HFFc6 (cell line): ENCODE results near the gene BCAS4. TPM values are rescaled to one million over a fixed set of nuclear protein-coding genes. Genes with fewer than 3 reads are reported as not detected.

ENCODE experiments used
- DNase-seq: peaks from one replicate; pipeline ENCODE4 v3.0.0-alpha.2; 2018
- H3K27ac Mint-ChIP-seq: 2 replicates; pipeline ENCODE4 v1.8.0; 2020; ENCODE audit warnings: mild to moderate bottlenecking, mixed read lengths
- H3K27me3 Mint-ChIP-seq: 2 replicates; pipeline ENCODE4 v1.8.0; 2021; ENCODE audit warnings: mild to moderate bottlenecking, moderate library complexity, mixed read lengths; ENCODE audit not compliant: insufficient read depth
- H3K36me3 Mint-ChIP-seq: 2 replicates; pipeline ENCODE4 v1.8.0; 2021; ENCODE audit warnings: low read depth, mixed read lengths
- H3K4me1 Mint-ChIP-seq: 2 replicates; pipeline ENCODE4 v1.8.0; 2020; ENCODE audit warnings: low read depth, mixed read lengths
- H3K4me3 Mint-ChIP-seq: 2 replicates; pipeline ENCODE4 v1.8.0; 2020; ENCODE audit warnings: mild to moderate bottlenecking, moderate library complexity, mixed read lengths
- H3K9me3 Mint-ChIP-seq: 2 replicates; pipeline ENCODE4 v1.8.0; 2020; ENCODE audit warnings: mild to moderate bottlenecking, mixed read lengths
- total RNA-seq, 6 experiments: library from RNA; stranded (reverse); fragmentation: NEBNext Ultra II Directional; extraction: Animal tissue kit (Norgen Biotek cat#: 25700); gene quantifications; 2 replicates in 1 of 6; 3 replicates in 5 of 6; pipeline ENCODE4 v1.2.3, GENCODE V29; 2021
- TF ChIP-seq, protein P1 (sequence below): fragments of 200-600 bp; sonication (generic); IDR thresholded peaks from 2 replicates; pipeline ENCODE4 v1.5.0; 2021; ENCODE audit warnings: antibody characterized with exemption, mild to moderate bottlenecking

Gene BCAS4
- total RNA-seq, 6 experiments from 2014 or later, result 19.8 to 23.5 (median 21.7) TPM

DNA sequence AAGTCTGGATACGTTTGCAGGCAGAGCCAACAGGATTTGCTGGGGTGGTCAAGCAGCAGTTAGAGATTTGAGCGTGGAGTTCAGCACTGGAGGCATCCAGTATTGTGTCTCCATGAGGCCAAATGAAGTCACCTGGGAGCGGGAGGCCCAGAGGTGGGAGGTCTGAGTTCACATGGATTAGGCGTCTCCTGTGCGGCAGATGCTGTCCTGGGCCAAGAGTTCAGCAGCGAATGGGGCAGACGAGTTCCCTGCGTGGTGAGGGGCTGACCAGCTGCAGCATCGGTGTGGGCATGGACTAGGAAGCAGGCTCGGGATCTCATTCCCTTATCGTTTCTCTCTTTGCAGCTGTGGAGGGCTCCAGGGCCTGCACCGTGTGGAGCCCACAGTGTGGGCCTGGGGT is 66.2 kb downstream of the BCAS4 start:
- Mint-ChIP-seq H3K27me3 (no peaks in the 10 kb centered on the region), H3K9me3 (no peaks in the 10 kb centered on the region), H3K4me3 (no peak overlapping the region), H3K27ac (no peak overlapping the region), H3K36me3 (no peaks in the 10 kb centered on the region), H3K4me1 (peaks cover 5% of the 10 kb centered on the region; the same call in 1 of the 2 replicates)
- no peak for DNase-seq
- TF ChIP-seq, protein P1, sequence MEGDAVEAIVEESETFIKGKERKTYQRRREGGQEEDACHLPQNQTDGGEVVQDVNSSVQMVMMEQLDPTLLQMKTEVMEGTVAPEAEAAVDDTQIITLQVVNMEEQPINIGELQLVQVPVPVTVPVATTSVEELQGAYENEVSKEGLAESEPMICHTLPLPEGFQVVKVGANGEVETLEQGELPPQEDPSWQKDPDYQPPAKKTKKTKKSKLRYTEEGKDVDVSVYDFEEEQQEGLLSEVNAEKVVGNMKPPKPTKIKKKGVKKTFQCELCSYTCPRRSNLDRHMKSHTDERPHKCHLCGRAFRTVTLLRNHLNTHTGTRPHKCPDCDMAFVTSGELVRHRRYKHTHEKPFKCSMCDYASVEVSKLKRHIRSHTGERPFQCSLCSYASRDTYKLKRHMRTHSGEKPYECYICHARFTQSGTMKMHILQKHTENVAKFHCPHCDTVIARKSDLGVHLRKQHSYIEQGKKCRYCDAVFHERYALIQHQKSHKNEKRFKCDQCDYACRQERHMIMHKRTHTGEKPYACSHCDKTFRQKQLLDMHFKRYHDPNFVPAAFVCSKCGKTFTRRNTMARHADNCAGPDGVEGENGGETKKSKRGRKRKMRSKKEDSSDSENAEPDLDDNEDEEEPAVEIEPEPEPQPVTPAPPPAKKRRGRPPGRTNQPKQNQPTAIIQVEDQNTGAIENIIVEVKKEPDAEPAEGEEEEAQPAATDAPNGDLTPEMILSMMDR, result no peak

- H3K9me3 Mint-ChIP-seq, result no peaks in the 10 kb centered on the region
- H3K4me1 Mint-ChIP-seq, result no peaks in the 10 kb centered on the region
- TF ChIP-seq, protein P1, result no peak
Observed at GRCh38 chr20:50862546-50862945, 67.7 kb downstream of the BCAS4 start.

DNA sequence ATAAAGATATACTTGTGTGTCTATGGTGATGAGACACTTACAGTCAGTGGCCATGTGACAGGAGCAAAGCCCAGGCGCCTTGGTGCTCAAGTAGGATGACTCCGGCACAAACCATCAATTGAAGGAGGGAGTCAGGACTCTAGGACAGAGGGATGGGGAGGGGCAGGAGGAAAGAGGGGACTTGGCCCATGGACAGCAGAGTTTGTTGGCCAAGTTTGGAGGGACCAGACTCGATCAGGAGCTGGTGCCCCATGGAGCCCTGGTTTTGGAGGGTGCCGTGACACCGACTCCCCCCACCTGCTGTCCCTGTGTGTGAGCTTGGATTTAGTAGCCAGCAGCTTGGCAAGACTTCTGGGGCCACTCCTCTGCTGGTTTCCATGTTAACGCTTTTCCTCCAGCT is 70.3 kb downstream of the BCAS4 start:
- no peaks in the 10 kb centered on the region for H3K36me3 Mint-ChIP-seq
- TF ChIP-seq, protein P1, result no peak
- H3K27me3 Mint-ChIP-seq, result no peaks in the 10 kb centered on the region
- DNase-seq, result no peak
- H3K4me3 Mint-ChIP-seq, result no peak overlapping the region
- H3K27ac Mint-ChIP-seq, result no peak overlapping the region
- H3K4me1 Mint-ChIP-seq, result no peaks in the 10 kb centered on the region
- no peaks in the 10 kb centered on the region for H3K9me3 Mint-ChIP-seq

More at GRCh38 chr20:50862546-50862945, 67.7 kb downstream of the BCAS4 start:
- Mint-ChIP-seq H3K36me3 (no peaks in the 10 kb centered on the region), H3K27ac (no peak overlapping the region), H3K4me3 (no peak overlapping the region), H3K27me3 (no peaks in the 10 kb centered on the region)
- no peak for DNase-seq

GRCh38 chr20:50865591-50865990 is 70.7 kb downstream of the BCAS4 start:
- H3K4me1 Mint-ChIP-seq, result no peaks in the 10 kb centered on the region
- no peaks in the 10 kb centered on the region for H3K9me3 Mint-ChIP-seq
- H3K27me3 Mint-ChIP-seq, result no peaks in the 10 kb centered on the region
- TF ChIP-seq, protein P1, result no peak
- no peak for DNase-seq
- H3K4me3 Mint-ChIP-seq, result no peak overlapping the region
- H3K27ac Mint-ChIP-seq, result no peak overlapping the region
- no peaks in the 10 kb centered on the region for H3K36me3 Mint-ChIP-seq

DNA sequence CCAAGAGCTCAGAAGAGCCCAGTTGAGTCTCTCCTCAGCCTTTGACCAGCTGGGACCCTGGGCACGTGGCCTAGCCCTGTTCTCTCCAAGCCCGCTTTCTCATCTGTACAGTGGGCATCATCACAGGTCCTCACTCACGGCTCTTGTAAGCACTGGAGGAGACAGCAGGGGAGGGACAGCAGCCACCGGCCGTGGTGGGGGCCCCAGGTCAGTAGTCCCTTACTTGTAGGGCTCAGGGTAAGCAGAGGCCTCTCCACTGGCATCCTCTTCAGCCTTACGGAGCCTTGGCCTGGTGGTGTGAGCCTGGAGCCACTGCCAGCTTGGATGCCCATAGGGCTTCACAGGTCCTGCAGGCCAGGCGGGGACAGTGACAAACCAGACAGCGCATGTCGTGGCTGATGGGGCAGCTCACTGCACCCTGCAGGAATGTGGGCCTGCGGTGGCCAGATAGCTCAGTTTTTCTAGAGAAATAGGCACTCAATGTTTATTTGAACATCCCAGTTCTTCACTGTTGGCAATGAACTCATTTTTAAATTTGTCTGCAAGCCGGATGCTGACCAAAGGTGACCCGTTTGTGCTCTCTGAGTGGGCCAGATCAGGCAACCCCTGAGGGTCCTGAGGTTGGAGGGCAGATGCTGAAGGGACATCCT is 71.3 kb downstream of the BCAS4 start:
- Mint-ChIP-seq H3K27ac (no peak overlapping the region), H3K4me3 (no peak overlapping the region), H3K36me3 (no peaks in the 10 kb centered on the region), H3K9me3 (no peaks in the 10 kb centered on the region), H3K27me3 (no peaks in the 10 kb centered on the region), H3K4me1 (no peaks in the 10 kb centered on the region)
- TF ChIP-seq, protein P1, result no peak
- no peak for DNase-seq
